ENCODE results near the gene IGLL1. TPM values are rescaled to one million over a fixed set of nuclear protein-coding genes. Genes with fewer than 3 reads are reported as not detected.
"Not testable (repeated sequence)": the region's sequence is repeated elsewhere in the genome, so short reads cannot be mapped to it uniquely, and the experiment has no call there.

IGLL1 gene
- total RNA-seq, 2 donors from 2014 or later = not detected

- no peaks in the 10 kb centered on the region for H3K36me3 Mint-ChIP-seq
- peaks cover 6 to 8% of the 10 kb centered on the region in 2 donors for H3K4me1 Mint-ChIP-seq (ENCODE audit: low read depth in 2 of 2)
- ATAC-seq = no peak
These were observed 25.0 kb upstream of the IGLL1 start for GRCh38 chr22:23604939-23605712.

GRCh38 chr22:23603266-23603665, 23.2 kb upstream of the IGLL1 start:
- ATAC-seq (no peak), DNase-seq (ENCODE audit: low spot score) (no peak)
- H3K4me1 Mint-ChIP-seq (ENCODE audit: low read depth in 2 of 2) = peaks cover 0 to 2% of the 10 kb centered on the region in 2 donors
- H3K36me3 Mint-ChIP-seq = no peaks in the 10 kb centered on the region
- no peaks in the 10 kb centered on the region for H3K9me3 Mint-ChIP-seq
- H3K27me3 Mint-ChIP-seq = no peaks in the 10 kb centered on the region
- H3K27ac Mint-ChIP-seq = peak overlapping the region in 1 of 2 donors; percentile 55
- H3K4me3 Mint-ChIP-seq = no peak overlapping the region

More at GRCh38 chr22:23604939-23605712, 25.0 kb upstream of the IGLL1 start:
- Mint-ChIP-seq H3K27ac (no peak overlapping the region), H3K4me3 (no peak overlapping the region), H3K27me3 (no peaks in the 10 kb centered on the region), H3K9me3 (no peaks in the 10 kb centered on the region)
- DNase-seq (ENCODE audit: low spot score) = no peak

- ATAC-seq (peak in 1 of 2 donors; percentile 14), DNase-seq (ENCODE audit: low spot score) (no peak)
- Mint-ChIP-seq H3K4me3 (no peak overlapping the region), H3K4me1 (ENCODE audit: low read depth in 2 of 2) (peaks cover 0 to 1% of the 10 kb centered on the region in 2 donors), H3K36me3 (no peaks in the 10 kb centered on the region), H3K9me3 (no peaks in the 10 kb centered on the region), H3K27ac (no peak overlapping the region), H3K27me3 (no peaks in the 10 kb centered on the region)
These were observed 18.9 kb upstream of the IGLL1 start for GRCh38 chr22:23598805-23599518.

GRCh38 chr22:23597576-23598268, 17.6 kb upstream of the IGLL1 start:
- H3K36me3 Mint-ChIP-seq; H3K4me3 Mint-ChIP-seq; H3K27ac Mint-ChIP-seq; H3K27me3 Mint-ChIP-seq; DNase-seq (ENCODE audit: low spot score); H3K4me1 Mint-ChIP-seq (ENCODE audit: low read depth in 2 of 2); H3K9me3 Mint-ChIP-seq: not testable (repeated sequence)
- peak in 1 of 2 donors; percentile 48 for ATAC-seq

DNA sequence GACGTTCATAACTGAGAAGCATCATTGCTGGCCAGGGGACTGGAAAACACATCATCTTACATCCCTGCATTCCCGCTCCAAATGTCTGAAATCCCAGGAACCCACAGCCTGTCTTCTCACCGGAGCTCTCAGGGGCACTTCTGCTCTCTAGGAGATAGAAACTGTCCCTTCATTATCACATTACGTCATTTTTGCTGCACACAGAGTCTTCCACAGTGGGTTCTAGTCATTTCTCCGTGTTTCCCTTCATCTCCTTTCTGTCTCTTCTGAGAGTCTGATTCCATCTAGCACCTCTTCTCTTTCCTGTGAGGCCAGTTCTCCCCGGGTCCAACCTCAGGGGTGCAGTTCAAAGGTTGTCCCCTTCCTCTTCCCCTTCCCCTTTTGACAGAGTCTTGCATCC, 15.8 kb upstream of the IGLL1 start:
- H3K4me3 Mint-ChIP-seq; H3K27me3 Mint-ChIP-seq; DNase-seq (ENCODE audit: low spot score); H3K4me1 Mint-ChIP-seq (ENCODE audit: low read depth in 2 of 2); H3K27ac Mint-ChIP-seq; ATAC-seq; H3K9me3 Mint-ChIP-seq; H3K36me3 Mint-ChIP-seq: not testable (repeated sequence)

- peaks cover 0 to 3% of the 10 kb centered on the region in 2 donors for H3K27me3 Mint-ChIP-seq
- no peak overlapping the region for H3K4me3 Mint-ChIP-seq
- ATAC-seq (no peak), DNase-seq (ENCODE audit: low spot score) (no peak)
- no peaks in the 10 kb centered on the region for H3K36me3 Mint-ChIP-seq
- H3K9me3 Mint-ChIP-seq = no peaks in the 10 kb centered on the region
- peaks cover 0 to 3% of the 10 kb centered on the region in 2 donors for H3K4me1 Mint-ChIP-seq (ENCODE audit: low read depth in 2 of 2)
- no peak overlapping the region for H3K27ac Mint-ChIP-seq
These were observed 11.8 kb upstream of the IGLL1 start for GRCh38 chr22:23591846-23592245.

GRCh38 chr22:23591201-23591791, 11.2 kb upstream of the IGLL1 start:
- Mint-ChIP-seq H3K27me3 (peaks cover 0 to 3% of the 10 kb centered on the region in 2 donors), H3K4me3 (no peak overlapping the region), H3K4me1 (ENCODE audit: low read depth in 2 of 2) (peaks cover 0 to 3% of the 10 kb centered on the region in 2 donors), H3K9me3 (no peaks in the 10 kb centered on the region), H3K36me3 (no peaks in the 10 kb centered on the region), H3K27ac (no peak overlapping the region)
- ATAC-seq = peak; percentile 66 to 72
- DNase-seq (ENCODE audit: low spot score) = no peak

DNA sequence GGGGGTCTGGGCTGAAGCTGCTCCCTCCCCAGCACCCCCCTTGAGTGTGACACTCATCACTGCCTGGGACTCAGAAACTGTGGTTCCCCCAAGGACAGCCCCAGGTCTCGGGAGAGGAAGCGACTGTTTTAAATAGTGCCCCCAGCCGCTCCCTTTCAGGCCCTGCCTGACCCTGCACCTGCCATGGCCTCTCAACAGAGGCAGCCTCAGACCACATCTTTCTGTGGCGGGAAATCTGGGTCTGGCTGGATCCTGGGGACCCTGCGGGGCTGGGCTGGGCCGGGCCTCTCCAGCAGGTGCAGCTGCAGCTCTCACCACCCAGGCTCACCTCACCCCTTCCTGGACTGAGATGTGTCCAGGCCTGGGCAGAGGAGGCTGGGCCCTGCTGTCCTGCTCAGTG, 3.7 kb upstream of the IGLL1 start:
- Mint-ChIP-seq H3K9me3 (no peaks in the 10 kb centered on the region), H3K36me3 (no peaks in the 10 kb centered on the region), H3K4me3 (no peak overlapping the region), H3K27me3 (no peaks in the 10 kb centered on the region), H3K27ac (no peak overlapping the region), H3K4me1 (ENCODE audit: low read depth in 2 of 2) (no peaks in the 10 kb centered on the region)
- peak in 1 of 2 donors; percentile 17 for ATAC-seq
- DNase-seq (ENCODE audit: low spot score) = no peak

- DNase-seq (ENCODE audit: low spot score) = no peak
These were observed 3.1 kb upstream of the IGLL1 start for GRCh38 chr22:23583153-23583552.

DNA sequence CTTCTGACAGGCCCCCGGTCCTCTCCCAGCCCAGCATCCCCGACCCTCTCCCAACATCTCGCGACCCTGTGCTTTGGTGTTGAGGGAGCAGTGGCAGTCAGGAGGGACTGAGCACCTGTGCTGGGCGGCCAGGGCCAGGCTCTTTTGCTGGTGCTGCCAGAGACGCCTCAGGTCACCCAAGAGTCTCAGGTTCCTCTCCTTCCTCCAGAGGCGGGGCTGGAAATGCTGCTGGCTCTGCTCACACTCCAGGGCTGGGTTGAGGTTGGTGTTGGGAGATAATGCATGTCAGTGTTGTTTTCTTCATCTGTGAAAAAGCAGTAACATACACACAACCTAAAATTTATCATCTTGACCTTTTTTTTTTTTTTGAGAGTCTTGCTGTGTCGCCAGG, 1.2 kb upstream of the IGLL1 start:
- H3K4me3 Mint-ChIP-seq = no peak overlapping the region
- ATAC-seq (no peak), DNase-seq (ENCODE audit: low spot score) (no peak)
- H3K27me3 Mint-ChIP-seq = peaks cover 0 to 7% of the 10 kb centered on the region in 2 donors
- H3K9me3 Mint-ChIP-seq = no peaks in the 10 kb centered on the region
- H3K36me3 Mint-ChIP-seq = no peaks in the 10 kb centered on the region
- H3K4me1 Mint-ChIP-seq (ENCODE audit: low read depth in 2 of 2) = no peaks in the 10 kb centered on the region
- H3K27ac Mint-ChIP-seq = no peak overlapping the region

More at GRCh38 chr22:23583153-23583552, 3.1 kb upstream of the IGLL1 start:
- no peak overlapping the region for H3K4me3 Mint-ChIP-seq
- H3K9me3 Mint-ChIP-seq = no peaks in the 10 kb centered on the region
- no peak overlapping the region for H3K27ac Mint-ChIP-seq
- no peaks in the 10 kb centered on the region for H3K4me1 Mint-ChIP-seq (ENCODE audit: low read depth in 2 of 2)
- H3K36me3 Mint-ChIP-seq = no peaks in the 10 kb centered on the region
- H3K27me3 Mint-ChIP-seq = no peaks in the 10 kb centered on the region
- ATAC-seq = no peak

- H3K4me1 Mint-ChIP-seq (ENCODE audit: low read depth in 2 of 2) = no peaks in the 10 kb centered on the region
- H3K27me3 Mint-ChIP-seq = peaks cover 3 to 13% of the 10 kb centered on the region in 2 donors
- H3K9me3 Mint-ChIP-seq = no peaks in the 10 kb centered on the region
- H3K36me3 Mint-ChIP-seq = no peaks in the 10 kb centered on the region
- H3K4me3 Mint-ChIP-seq = no peak overlapping the region
- ATAC-seq = no peak
- H3K27ac Mint-ChIP-seq = no peak overlapping the region
- DNase-seq (ENCODE audit: low spot score) = no peak
These were observed 628 bp upstream of the IGLL1 start for GRCh38 chr22:23580576-23581259.

- Mint-ChIP-seq H3K27ac (no peak overlapping the region), H3K4me3 (no peak overlapping the region), H3K36me3 (no peaks in the 10 kb centered on the region), H3K9me3 (no peaks in the 10 kb centered on the region), H3K27me3 (peaks cover 7 to 19% of the 10 kb centered on the region in 2 donors), H3K4me1 (ENCODE audit: low read depth in 2 of 2) (no peaks in the 10 kb centered on the region)
- ATAC-seq = no peak
- DNase-seq (ENCODE audit: low spot score) = no peak
These were observed 810 bp downstream of the IGLL1 start for GRCh38 chr22:23579280-23579679.

- Mint-ChIP-seq H3K4me1 (ENCODE audit: low read depth in 2 of 2) (no peaks in the 10 kb centered on the region), H3K36me3 (no peaks in the 10 kb centered on the region), H3K4me3 (no peak overlapping the region), H3K27me3 (peaks cover 7 to 19% of the 10 kb centered on the region in 2 donors), H3K27ac (no peak overlapping the region), H3K9me3 (no peaks in the 10 kb centered on the region)
- no peak for DNase-seq (ENCODE audit: low spot score)
- no peak for ATAC-seq
These were observed 1.8 kb downstream of the IGLL1 start for GRCh38 chr22:23578306-23578705.

Data from natural killer cell treated with Interleukin-12 subunit alpha and Interleukin-12 subunit beta and Interleukin-15 and Interleukin-18, amount 100 ng/mL, for 72 hours (primary cell).